HFF-Myc (cell line): ENCODE results near the gene CRACR2B.

Experiments used
- DNase-seq: peaks from one replicate; pipeline ENCODE4 v3.0.0-alpha.2; 2011; ENCODE audit warnings: low read depth; ENCODE audit errors: extremely low read depth
- H3K4me3 ChIP-seq: replicated peaks from 2 replicates; pipeline ENCODE4 v1.5.1; 2011; ENCODE audit warnings: low read depth, mild to moderate bottlenecking, control low read depth, low read length
- CTCF ChIP-seq: IDR thresholded peaks from 2 replicates; pipeline ENCODE4 v1.5.1; 2012; ENCODE audit warnings: mild to moderate bottlenecking, low read depth, low read length, control low read depth; ENCODE audit errors: missing control alignments

The CRACR2B gene

GRCh38 chr11:827897-828192 lies at the start of gene CRACR2B:
TSS of gene CRACR2B (plus strand) at chr11:827919. CDS start at chr11:828608, 689 bp downstream.
- TF ChIP-seq CTCF, result no peak
- H3K4me3 ChIP-seq, result 0 out of 2 replicates have a peak within 1 kb of the TSS, but pooled peaks have one; percentile 7
- no peak for DNase-seq

GRCh38 chr11:778976-779954 lies 48.5 kb upstream of the CRACR2B start:
- no peak overlapping the region for H3K4me3 ChIP-seq
- no peak for DNase-seq
- TF ChIP-seq CTCF, result no peak

GRCh38 chr11:779955-780532 lies 47.7 kb upstream of the CRACR2B start:
- no peak for DNase-seq
- no peak for TF ChIP-seq CTCF
- H3K4me3 ChIP-seq, result no peak overlapping the region

GRCh38 chr11:782264-783174 lies 45.2 kb upstream of the CRACR2B start:
- TF ChIP-seq CTCF, result no peak
- no peak overlapping the region for H3K4me3 ChIP-seq
- no peak for DNase-seq

GRCh38 chr11:783581-784015 lies 44.1 kb upstream of the CRACR2B start:
- DNase-seq, result peak; percentile 85
- peak; percentile 91 for TF ChIP-seq CTCF
- no peak overlapping the region for H3K4me3 ChIP-seq

GRCh38 chr11:786235-787083 lies 41.3 kb upstream of the CRACR2B start:
- DNase-seq, result no peak
- no peak for TF ChIP-seq CTCF
- no peak overlapping the region for H3K4me3 ChIP-seq
